Measurements from ENCODE around the gene ZNF746. TPM values are rescaled to one million over a fixed set of nuclear protein-coding genes. Genes with fewer than 3 reads are reported as not detected.
A peak's percentile ranks its signal among the peaks of the same experiment; 100 is the strongest.

Gene ZNF746
- total RNA-seq, 1 donor: 22.1 TPM

- no peak overlapping the region for H3K4me2 ChIP-seq (ENCODE audit: insufficient read depth, low read length)
Observed at GRCh38 chr7:149436358-149436757, 61.3 kb downstream of the ZNF746 start.

GRCh38 chr7:149433124-149433523, 64.5 kb downstream of the ZNF746 start:
- H4K20me1 ChIP-seq (ENCODE audit: insufficient read depth, low read length): no peaks in the 10 kb centered on the region
- TF ChIP-seq CTCF (IDR thresholded peaks at IDR 0.05; ENCODE audit: extremely low read depth, low read depth, low read length): no peak
- H3K4me1 ChIP-seq (ENCODE audit: insufficient read depth, low read length): no peaks in the 10 kb centered on the region
- peaks cover 23% of the 10 kb centered on the region for H3K36me3 ChIP-seq (ENCODE audit: insufficient read depth, low read length)
- H3K27ac ChIP-seq (ENCODE audit: low read depth, low read length): no peak overlapping the region
- no peak overlapping the region for H3K4me3 ChIP-seq (ENCODE audit: insufficient read depth, low read length)
- peak; percentile 73 for DNase-seq (ENCODE audit: insufficient read length, low spot score, missing footprints)
- no peak overlapping the region for H2AFZ ChIP-seq (ENCODE audit: low read length)
- no peak overlapping the region for H3K4me2 ChIP-seq (ENCODE audit: insufficient read depth, low read length)
- H3K9me3 ChIP-seq (ENCODE audit: low read depth, low read length): no peaks in the 10 kb centered on the region
- no peaks in the 10 kb centered on the region for H3K79me2 ChIP-seq (ENCODE audit: insufficient read depth, low read length)
- H3K27me3 ChIP-seq (ENCODE audit: insufficient read depth, low read length): no peaks in the 10 kb centered on the region

More at GRCh38 chr7:149436358-149436757, 61.3 kb downstream of the ZNF746 start:
- Histone ChIP-seq H3K79me2 (ENCODE audit: insufficient read depth, low read length) (no peaks in the 10 kb centered on the region), H4K20me1 (ENCODE audit: insufficient read depth, low read length) (peaks cover 3% of the 10 kb centered on the region), H2AFZ (ENCODE audit: low read length) (no peak overlapping the region), H3K27me3 (ENCODE audit: insufficient read depth, low read length) (no peaks in the 10 kb centered on the region), H3K36me3 (ENCODE audit: insufficient read depth, low read length) (peaks cover 26% of the 10 kb centered on the region), H3K27ac (ENCODE audit: low read depth, low read length) (no peak overlapping the region), H3K4me3 (ENCODE audit: insufficient read depth, low read length) (no peak overlapping the region), H3K9me3 (ENCODE audit: low read depth, low read length) (no peaks in the 10 kb centered on the region), H3K4me1 (ENCODE audit: insufficient read depth, low read length) (no peaks in the 10 kb centered on the region)
- no peak for TF ChIP-seq CTCF (IDR thresholded peaks at IDR 0.05; ENCODE audit: extremely low read depth, low read depth, low read length)
- no peak for DNase-seq (ENCODE audit: insufficient read length, low spot score, missing footprints)

GRCh38 chr7:149432121-149432691, 65.4 kb downstream of the ZNF746 start:
- no peaks in the 10 kb centered on the region for H3K4me1 ChIP-seq (ENCODE audit: insufficient read depth, low read length)
- H3K4me2 ChIP-seq (ENCODE audit: insufficient read depth, low read length): no peak overlapping the region
- H3K9me3 ChIP-seq (ENCODE audit: low read depth, low read length): no peaks in the 10 kb centered on the region
- no peak overlapping the region for H3K4me3 ChIP-seq (ENCODE audit: insufficient read depth, low read length)
- no peaks in the 10 kb centered on the region for H4K20me1 ChIP-seq (ENCODE audit: insufficient read depth, low read length)
- H3K27ac ChIP-seq (ENCODE audit: low read depth, low read length): no peak overlapping the region
- H2AFZ ChIP-seq (ENCODE audit: low read length): no peak overlapping the region
- no peaks in the 10 kb centered on the region for H3K79me2 ChIP-seq (ENCODE audit: insufficient read depth, low read length)
- H3K36me3 ChIP-seq (ENCODE audit: insufficient read depth, low read length): peaks cover 23% of the 10 kb centered on the region
- H3K27me3 ChIP-seq (ENCODE audit: insufficient read depth, low read length): no peaks in the 10 kb centered on the region
- peak; percentile 50 for DNase-seq (ENCODE audit: insufficient read length, low spot score, missing footprints)
- no peak for TF ChIP-seq CTCF (IDR thresholded peaks at IDR 0.05; ENCODE audit: extremely low read depth, low read depth, low read length)

- Histone ChIP-seq H3K4me1 (ENCODE audit: insufficient read depth, low read length) (no peaks in the 10 kb centered on the region), H3K4me2 (ENCODE audit: insufficient read depth, low read length) (no peak overlapping the region), H3K4me3 (ENCODE audit: insufficient read depth, low read length) (no peak overlapping the region), H3K79me2 (ENCODE audit: insufficient read depth, low read length) (no peaks in the 10 kb centered on the region), H3K9me3 (ENCODE audit: low read depth, low read length) (no peaks in the 10 kb centered on the region), H3K27ac (ENCODE audit: low read depth, low read length) (no peak overlapping the region), H2AFZ (ENCODE audit: low read length) (no peak overlapping the region), H3K27me3 (ENCODE audit: insufficient read depth, low read length) (no peaks in the 10 kb centered on the region), H4K20me1 (ENCODE audit: insufficient read depth, low read length) (no peaks in the 10 kb centered on the region), H3K36me3 (ENCODE audit: insufficient read depth, low read length) (peaks cover 22% of the 10 kb centered on the region)
- no peak for TF ChIP-seq CTCF (IDR thresholded peaks at IDR 0.05; ENCODE audit: extremely low read depth, low read depth, low read length)
- peak; percentile 25 for DNase-seq (ENCODE audit: insufficient read length, low spot score, missing footprints)
Observed at GRCh38 chr7:149431486-149432120, 66.0 kb downstream of the ZNF746 start.
